ENCODE measurements around the gene CAP2.

DNA sequence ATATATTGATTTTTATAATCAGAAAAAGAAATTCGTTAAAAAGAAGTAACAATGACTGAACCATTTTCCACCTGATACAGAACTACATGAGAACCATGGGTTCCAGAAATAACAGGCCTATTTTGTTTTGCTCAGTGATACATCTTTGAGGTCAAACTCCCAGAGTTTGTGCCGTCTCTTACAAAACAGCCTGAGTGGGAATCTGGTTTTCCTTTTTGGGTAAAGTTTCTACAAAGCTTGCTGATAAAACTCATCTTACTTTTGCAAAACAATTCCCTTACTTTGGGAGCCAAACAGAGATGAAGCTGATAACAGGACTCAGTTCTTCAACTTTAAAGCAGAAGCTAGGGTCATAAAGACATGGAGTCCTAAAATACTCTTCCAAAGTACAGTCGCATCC lies 108.0 kb downstream of the CAP2 start:
- no peak for TF ChIP-seq CTCF (IDR thresholded peaks at IDR 0.05)
- TF ChIP-seq POLR2A (IDR thresholded peaks at IDR 0.05): no peak
- TF ChIP-seq POLR2AphosphoS5 (IDR thresholded peaks at IDR 0.05): no peak

Data from transverse colon (tissue), 4 donors.